B cell (primary cell): ENCODE results near the gene NCAN. TPM values are rescaled to one million over a fixed set of nuclear protein-coding genes. Genes with fewer than 3 reads are reported as not detected.

Source experiments
- ATAC-seq: fragments of 200-7000 bp; cut with Tn5 transposase; one replicate; pipeline ENCODE4 v1.10.0; 2021; ENCODE audit warnings: low read depth, mild to moderate bottlenecking, moderate number of reproducible peaks, moderate library complexity
- CTCF ChIA-PET: fragments of 350-600 bp; sonication (Branson Sonifier 250); formaldehyde crosslinking; loops from one replicate; lab custom pipeline; 2021; ENCODE audit warnings: antibody characterized with exemption, inconsistent platforms; lab: Charles Lee
- POLR2A ChIA-PET: fragments of 350-600 bp; sonication (Branson Sonifier 250); formaldehyde crosslinking; loops from one replicate; lab custom pipeline; 2021; ENCODE audit warnings: antibody characterized with exemption; lab: Charles Lee
- DNase-seq: peaks from one replicate; pipeline ENCODE4 v3.0.0; 2013
- H2AFZ ChIP-seq: 2 replicates; pipeline ENCODE4 v1.6.1; 2012; ENCODE audit warnings: mild to moderate bottlenecking, low read depth, low read length; ENCODE audit not compliant: insufficient read depth, poor library complexity, severe bottlenecking
- H3K27ac ChIP-seq, 2 donors: 1 replicate in 1 of 2; 2 replicates in 1 of 2; pipeline ENCODE4 v1.5.1; 2012 to 2013; ENCODE audit warnings: low read length in 2 of 2, mild to moderate bottlenecking in 2 of 2, moderate library complexity in 1 of 2
- H3K27me3 ChIP-seq, 4 experiments: fragments of 200-600 bp in 1 of 4; sonication (generic) in 1 of 4; replicated peaks in 1 of 4; 1 replicate in 2 of 4; 2 replicates in 2 of 4; pipeline versions ENCODE4 v1.6.1 to v1.7.0; 2013 to 2016; ENCODE audit warnings: low read length in 3 of 4, mild to moderate bottlenecking in 2 of 4, mixed read lengths in 1 of 4, moderate library complexity in 1 of 4; ENCODE audit not compliant: insufficient read depth in 4 of 4, control insufficient read depth in 3 of 4; ENCODE audit errors: control extremely low read depth in 1 of 4
- H3K36me3 ChIP-seq, 2 experiments: replicated peaks in 1 of 2; 1 replicate in 1 of 2; 2 replicates in 1 of 2; pipeline versions ENCODE4 v1.6.1 to v1.7.1; 2013; ENCODE audit warnings: low read length in 1 of 2; ENCODE audit not compliant: insufficient read depth in 2 of 2, control insufficient read depth in 1 of 2; ENCODE audit errors: control extremely low read depth in 1 of 2, extremely low read depth in 1 of 2
- H3K4me1 ChIP-seq, 2 donors: fragments of 200-600 bp in 1 of 2; sonication (generic) in 1 of 2; 1 replicate in 1 of 2; 2 replicates in 1 of 2; pipeline versions ENCODE4 v1.5.1 to v1.6.1; 2013 to 2017; ENCODE audit warnings: low read length in 2 of 2; ENCODE audit not compliant: control insufficient read depth in 2 of 2, insufficient read depth in 2 of 2
- H3K4me2 ChIP-seq: replicated peaks from 2 replicates; pipeline ENCODE3; 2012; ENCODE audit warnings: mild to moderate bottlenecking, low read depth, low read length; ENCODE audit not compliant: poor library complexity, severe bottlenecking
- H3K4me3 ChIP-seq, 5 experiments: fragments of 200-600 bp in 1 of 5; sonication (generic) in 1 of 5; 1 replicate in 3 of 5; 2 replicates in 2 of 5; pipeline versions ENCODE4 v1.5.1 to v1.7.0; 2011 to 2016; ENCODE audit warnings: low read length in 4 of 5, mild to moderate bottlenecking in 4 of 5, low read depth in 2 of 5, control low read depth in 1 of 5, moderate library complexity in 1 of 5; ENCODE audit not compliant: insufficient read depth in 1 of 5; ENCODE audit errors: control extremely low read depth in 1 of 5, extremely low read depth in 1 of 5
- H3K79me2 ChIP-seq: fragments of 200-600 bp; sonication (generic); one replicate; pipeline ENCODE4 v1.6.0; 2016; ENCODE audit warnings: low read length; ENCODE audit not compliant: control insufficient read depth, insufficient read depth
- H3K9ac ChIP-seq: fragments of 200-600 bp; sonication (generic); 2 replicates; pipeline ENCODE4 v1.6.1; 2017; ENCODE audit warnings: mild to moderate bottlenecking, low read length, moderate library complexity
- H3K9me3 ChIP-seq, 3 donors: one replicate each; pipeline versions ENCODE4 v1.6.1 to v1.7.1; 2013; ENCODE audit warnings: low read length in 2 of 3; ENCODE audit not compliant: control insufficient read depth in 2 of 3, insufficient read depth in 1 of 3; ENCODE audit errors: control extremely low read depth in 1 of 3
- H4K20me1 ChIP-seq: 2 replicates; pipeline ENCODE4 v1.6.0; 2012; ENCODE audit warnings: mild to moderate bottlenecking, low read length; ENCODE audit not compliant: insufficient read depth, control insufficient read depth, poor library complexity, severe bottlenecking
- H3K27ac Mint-ChIP-seq: one replicate; pipeline ENCODE4 v1.8.0; 2021; ENCODE audit warnings: mixed read lengths
- H3K27me3 Mint-ChIP-seq: one replicate; pipeline ENCODE4 v1.8.0; 2021; ENCODE audit warnings: mixed read lengths
- H3K4me1 Mint-ChIP-seq: one replicate; pipeline ENCODE4 v1.8.0; 2021; ENCODE audit warnings: mixed read lengths
- H3K4me3 Mint-ChIP-seq: one replicate; pipeline ENCODE4 v1.8.0; 2021; ENCODE audit warnings: mixed read lengths
- H3K9me3 Mint-ChIP-seq: one replicate; pipeline ENCODE4 v1.8.0; 2022; ENCODE audit warnings: mixed read lengths; ENCODE audit not compliant: insufficient read depth
- CTCF ChIP-seq: fragments of 200-600 bp; IDR thresholded peaks from one replicate; pipeline ENCODE4 v1.8.0; 2022; ENCODE audit warnings: antibody characterized with exemption, mild to moderate bottlenecking
- EZH2 ChIP-seq: IDR thresholded peaks from 2 replicates; pipeline ENCODE4 v1.6.1; 2012; ENCODE audit warnings: borderline replicate concordance, low read depth, mild to moderate bottlenecking, moderate library complexity, low read length; ENCODE audit not compliant: insufficient read depth, poor library complexity, severe bottlenecking
- WGBS: methylation state at CpG from one replicate; pipeline ENCODE4 v1.1.5; 2013; ENCODE audit warnings: missing lambda C conversion rate; ENCODE audit not compliant: insufficient coverage; 5-methylcytosine and 5-hydroxymethylcytosine counted together
- intact Hi-C: fragments of 100-400 bp; cut with micrococcal nuclease; formaldehyde crosslinking; loops from one replicate; pipeline ENCODE4 v1.10.0; 2022
- polyA plus RNA-seq: library from polyadenylated mRNA; depleted of rRNA; stranded (reverse); fragments of >200 nt; gene quantifications from 2 replicates; pipeline ENCODE4 v1.2.3, GENCODE V29; 2012
- total RNA-seq, 2 donors: library from RNA; stranded (reverse); fragments of 120-200 nt in 1 of 2; gene quantifications; 1 replicate in 1 of 2; 2 replicates in 1 of 2; pipeline versions ENCODE4 v1.2.3 to v1.2.4, GENCODE V29; 2013 to 2022

Gene NCAN
- total and polyA plus RNA-seq, 2 donors (not counting 1 experiment from before 2014, with no cell fraction given) = 0.03 TPM; not detected in 1

GRCh38 chr19:19285686-19286085, 73.9 kb downstream of the NCAN start:
- Mint-ChIP-seq H3K9me3 (no peaks in the 10 kb centered on the region), H3K4me1 (no peaks in the 10 kb centered on the region), H3K27ac (no peak overlapping the region), H3K27me3 (no peaks in the 10 kb centered on the region), H3K4me3 (no peak overlapping the region)
- POLR2A ChIA-PET = no interaction called here
- Histone ChIP-seq H3K79me2 (peaks cover 3% of the 10 kb centered on the region), H3K27me3 (no peaks in the 10 kb centered on the region), H3K9me3 (no peaks in the 10 kb centered on the region), H3K27ac (no peak overlapping the region), H3K4me3 (no peak overlapping the region), H3K9ac (no peak overlapping the region), H4K20me1 (no peaks in the 10 kb centered on the region), H3K36me3 (peaks cover 1 to 66% of the 10 kb centered on the region in 2 experiments), H3K4me1 (no peaks in the 10 kb centered on the region), H2AFZ (no peak overlapping the region), H3K4me2 (no peak overlapping the region)
- CTCF ChIA-PET = no interaction called here
- ATAC-seq (no peak), DNase-seq (no peak)
- intact Hi-C loops = no loop called here
- TF ChIP-seq CTCF (no peak), EZH2 (no peak)
- WGBS = 98% methylated on average over 9 of the region's 10 CpGs

GRCh38 chr19:19292607-19293006, 80.8 kb downstream of the NCAN start:
- H3K27ac ChIP-seq = no peak overlapping the region
- ATAC-seq = no peak
- peaks cover 0 to 3% (median 3%) of the 10 kb centered on the region in 3 donors for H3K9me3 ChIP-seq
- H3K4me3 Mint-ChIP-seq = no peak overlapping the region
- H4K20me1 ChIP-seq = no peaks in the 10 kb centered on the region
- intact Hi-C loops = no loop called here
- no peaks in the 10 kb centered on the region for H3K9me3 Mint-ChIP-seq
- no peak overlapping the region for H3K4me2 ChIP-seq
- WGBS = 100% methylated on average over 1 of the region's 5 CpGs
- peaks cover 2 to 50% of the 10 kb centered on the region in 2 experiments for H3K36me3 ChIP-seq
- H2AFZ ChIP-seq = no peak overlapping the region
- H3K27ac Mint-ChIP-seq = no peak overlapping the region
- H3K4me3 ChIP-seq = no peak overlapping the region
- no peaks in the 10 kb centered on the region for H3K4me1 ChIP-seq
- CTCF ChIA-PET = no interaction called here
- no peaks in the 10 kb centered on the region for H3K4me1 Mint-ChIP-seq
- TF ChIP-seq CTCF = no peak
- no peak for TF ChIP-seq EZH2
- DNase-seq = no peak
- POLR2A ChIA-PET = no interaction called here
- no peak overlapping the region for H3K9ac ChIP-seq
- no peaks in the 10 kb centered on the region for H3K27me3 Mint-ChIP-seq
- no peaks in the 10 kb centered on the region for H3K27me3 ChIP-seq
- H3K79me2 ChIP-seq = no peaks in the 10 kb centered on the region
